Stromal cell of bone marrow (primary cell): ENCODE data around the gene RPE65.
"Not testable (repeated sequence)": the region's sequence is repeated elsewhere in the genome, so short reads cannot be mapped to it uniquely, and the experiment has no call there.

Experiments used
- DNase-seq: peaks from one replicate; pipeline ENCODE4 v3.0.0-alpha.2; 2012; ENCODE audit warnings: low read depth

RPE65 gene

GRCh38 chr1:68449901-68450300 is at the start of gene RPE65:
Gene RPE65, minus strand, starts transcription at chr1:68449954. Its CDS starts 49 bp downstream, at chr1:68449905.
- DNase-seq: no peak

- DNase-seq: no peak
Measured at GRCh38 chr1:68497358-68497698, 47.6 kb upstream of the RPE65 start.

GRCh38 chr1:68496680-68497357 is 47.1 kb upstream of the RPE65 start, which contains the start of gene DEPDC1:
Gene DEPDC1, minus strand, starts transcription at chr1:68497082. Its CDS starts 83 bp downstream, at chr1:68496999.
- peak; percentile 91 for DNase-seq

GRCh38 chr1:68495968-68496679 is 46.4 kb upstream of the RPE65 start:
- no peak for DNase-seq

GRCh38 chr1:68495532-68495931 is 45.8 kb upstream of the RPE65 start:
- DNase-seq: no peak

GRCh38 chr1:68493193-68493592 is 43.4 kb upstream of the RPE65 start:
- no peak for DNase-seq

- DNase-seq: not testable (repeated sequence)
Measured at GRCh38 chr1:68492255-68492654, 42.5 kb upstream of the RPE65 start.

GRCh38 chr1:68490046-68490651 is 40.4 kb upstream of the RPE65 start:
- no peak for DNase-seq

- DNase-seq: no peak
Measured at GRCh38 chr1:68485431-68486022, 35.8 kb upstream of the RPE65 start.

- DNase-seq: no peak
Measured at GRCh38 chr1:68484618-68485017, 34.9 kb upstream of the RPE65 start.

- no peak for DNase-seq
Measured at GRCh38 chr1:68481041-68481440, 31.3 kb upstream of the RPE65 start.

- no peak for DNase-seq
Measured at GRCh38 chr1:68479501-68479900, 29.7 kb upstream of the RPE65 start.

- DNase-seq: no peak
Measured at GRCh38 chr1:68478662-68479061, 28.9 kb upstream of the RPE65 start.

- not testable (repeated sequence) for DNase-seq
Measured at GRCh38 chr1:68476626-68477025, 26.9 kb upstream of the RPE65 start.

GRCh38 chr1:68473060-68473459 is 23.3 kb upstream of the RPE65 start:
- DNase-seq: no peak

GRCh38 chr1:68470388-68470970 is 20.7 kb upstream of the RPE65 start:
- peak; percentile 6 for DNase-seq

- DNase-seq: no peak
Measured at GRCh38 chr1:68464891-68465290, 15.1 kb upstream of the RPE65 start.

- DNase-seq: no peak
Measured at GRCh38 chr1:68460935-68461334, 11.2 kb upstream of the RPE65 start.

- peak; percentile 2 for DNase-seq
Measured at GRCh38 chr1:68459796-68460195, 10.0 kb upstream of the RPE65 start.

- DNase-seq: no peak
Measured at GRCh38 chr1:68459091-68459490, 9.3 kb upstream of the RPE65 start.

GRCh38 chr1:68456202-68456601 is 6.4 kb upstream of the RPE65 start:
- no peak for DNase-seq

- DNase-seq: no peak
Measured at GRCh38 chr1:68454534-68454933, 4.8 kb upstream of the RPE65 start.
